Stimulated activated CD8-positive, alpha-beta memory T cell treated with anti-CD3 and anti-CD28 coated beads, Interleukin-15, amount 100 ng/mL, for 1 hour (primary cell): Measurements from ENCODE around the gene CCDC187.
"Not testable (repeated sequence)": the region's sequence is repeated elsewhere in the genome, so short reads cannot be mapped to it uniquely, and the experiment has no call there.

Experiments used
- DNase-seq: peaks from one replicate; pipeline ENCODE4 v3.0.0-alpha.2; 2020; ENCODE audit warnings: low read depth

Gene CCDC187

GRCh38 chr9:136303825-136304416 lies at the start of gene CCDC187:
CCDC187 (minus strand) TSS chr9:136304094; CDS start chr9:136303830, 264 bp downstream.
- no peak for DNase-seq

GRCh38 chr9:136353088-136353487 lies 49.2 kb upstream of the CCDC187 start:
- DNase-seq: no peak

- no peak for DNase-seq
These were observed 48.8 kb upstream of the CCDC187 start for GRCh38 chr9:136352682-136353081.

GRCh38 chr9:136351868-136352267 lies 48.0 kb upstream of the CCDC187 start:
- DNase-seq: not testable (repeated sequence)

GRCh38 chr9:136351252-136351800 lies 47.4 kb upstream of the CCDC187 start:
- no peak for DNase-seq

- DNase-seq: no peak
These were observed 45.7 kb upstream of the CCDC187 start for GRCh38 chr9:136349546-136349945.

GRCh38 chr9:136348691-136349090 lies 44.8 kb upstream of the CCDC187 start:
- DNase-seq: no peak

- DNase-seq: no peak
These were observed 43.8 kb upstream of the CCDC187 start for GRCh38 chr9:136347472-136348256.

- no peak for DNase-seq
These were observed 43.1 kb upstream of the CCDC187 start for GRCh38 chr9:136346927-136347465.

- DNase-seq: no peak
These were observed 42.2 kb upstream of the CCDC187 start for GRCh38 chr9:136346157-136346481.

GRCh38 chr9:136345281-136346156 lies 41.6 kb upstream of the CCDC187 start:
- DNase-seq: no peak

GRCh38 chr9:136344544-136345280 lies 40.8 kb upstream of the CCDC187 start:
- no peak for DNase-seq

GRCh38 chr9:136343884-136344269 lies 40.0 kb upstream of the CCDC187 start:
- DNase-seq: no peak

GRCh38 chr9:136343121-136343883 lies 39.4 kb upstream of the CCDC187 start:
- no peak for DNase-seq

- DNase-seq: peak; percentile 43
These were observed 38.6 kb upstream of the CCDC187 start for GRCh38 chr9:136342181-136343120.

GRCh38 chr9:136341769-136342168 lies 37.9 kb upstream of the CCDC187 start:
- DNase-seq: no peak

GRCh38 chr9:136341042-136341655 lies 37.3 kb upstream of the CCDC187 start:
- no peak for DNase-seq

GRCh38 chr9:136340356-136341041 lies 36.6 kb upstream of the CCDC187 start:
- no peak for DNase-seq

- no peak for DNase-seq
These were observed 36.0 kb upstream of the CCDC187 start for GRCh38 chr9:136339958-136340310.
